ENCODE measurements around the gene ARSI.

Gene ARSI

DNA sequence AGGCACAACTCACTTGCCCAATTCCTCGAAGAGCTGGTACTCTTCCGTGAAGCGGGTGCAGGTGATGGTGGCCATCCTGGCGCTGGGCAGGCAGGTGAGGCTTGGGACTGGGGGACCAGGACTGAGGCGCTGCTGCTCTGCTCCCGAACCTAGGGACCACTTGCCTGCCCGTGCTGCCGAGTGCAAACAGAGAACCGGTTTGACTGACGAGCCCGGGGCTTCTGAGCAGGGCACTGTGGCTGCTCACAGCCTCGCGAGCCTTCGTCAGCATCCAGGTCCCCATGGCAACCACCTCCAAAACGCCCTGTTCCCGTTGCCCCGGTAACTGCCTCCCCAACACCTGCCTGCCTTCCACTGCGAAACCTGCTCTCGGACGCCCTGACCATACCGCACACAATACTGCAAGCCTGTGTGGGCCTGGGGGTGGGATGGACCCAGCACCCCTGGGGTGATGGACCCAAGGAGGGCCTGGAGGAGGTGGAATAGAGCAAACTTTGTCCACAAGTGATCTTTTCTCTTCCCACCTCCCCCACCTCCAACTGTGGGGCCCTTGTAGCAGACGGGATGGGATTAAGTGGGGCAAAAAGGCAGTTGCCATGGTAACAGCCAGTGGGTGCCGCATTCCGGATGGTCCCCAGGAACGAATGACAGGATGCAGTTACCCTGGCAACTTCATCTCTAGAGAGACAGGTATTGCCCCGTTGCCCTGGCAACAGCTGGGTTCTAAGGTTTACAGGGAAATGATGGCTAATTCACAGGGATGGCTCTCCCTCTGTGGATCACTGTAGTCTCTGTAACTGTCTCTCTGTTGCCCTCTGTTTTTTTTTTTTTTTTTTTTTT, 12.9 kb downstream of the ARSI start, which contains the start of gene CAMK2A:
Gene CAMK2A, minus strand, starts transcription at position 223 of the 840 bp plus-strand sequence. Its CDS starts 148 bp downstream, at position 75.
- DNase-seq = no peak

GRCh38 chr5:150288791-150289190, 13.9 kb downstream of the ARSI start:
- DNase-seq = no peak

DNA sequence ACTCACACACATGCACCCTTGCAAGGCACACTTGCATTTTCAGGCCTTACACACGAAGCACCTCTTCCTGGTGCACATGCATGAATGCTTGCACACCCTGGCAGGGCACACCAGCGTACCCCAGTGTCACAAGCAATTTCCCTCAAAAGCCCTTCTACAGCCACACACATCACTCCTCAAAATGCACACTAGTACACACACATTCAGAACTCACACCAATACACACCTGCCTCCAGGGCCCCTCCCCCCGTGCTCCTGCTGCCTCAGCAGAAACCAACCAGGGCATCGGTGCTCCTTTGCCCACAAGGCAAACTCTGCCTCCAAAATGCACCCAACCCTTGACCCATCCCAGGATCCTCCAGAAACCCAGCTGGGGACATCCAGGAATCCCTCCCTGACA, 14.3 kb downstream of the ARSI start:
- no peak for DNase-seq

GRCh38 chr5:150286820-150287219, 15.9 kb downstream of the ARSI start:
- DNase-seq = peak; percentile 32

DNA sequence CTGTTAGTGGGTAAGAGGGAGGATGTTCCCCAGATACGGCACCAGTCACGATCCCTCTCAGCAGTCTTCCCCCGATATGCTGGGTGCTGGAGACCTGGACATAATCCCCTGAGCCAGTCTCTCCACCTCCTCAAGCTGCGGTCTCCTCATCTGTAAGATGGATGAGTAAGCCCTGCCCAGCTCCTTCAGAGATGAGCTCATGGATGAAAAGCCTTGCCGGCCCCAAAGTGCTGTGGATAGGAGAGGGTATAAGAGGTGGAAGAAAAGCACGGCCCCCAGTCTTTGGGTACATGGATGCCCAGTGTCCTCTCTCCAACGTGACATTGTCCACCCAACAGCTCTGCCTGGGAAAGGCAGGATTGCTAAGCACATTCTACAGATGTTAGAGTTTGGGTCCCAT, 17.6 kb downstream of the ARSI start:
- no peak for DNase-seq

GRCh38 chr5:150284311-150284710, 18.4 kb downstream of the ARSI start:
- DNase-seq = no peak

GRCh38 chr5:150283904-150284303, 18.8 kb downstream of the ARSI start:
- no peak for DNase-seq

DNA sequence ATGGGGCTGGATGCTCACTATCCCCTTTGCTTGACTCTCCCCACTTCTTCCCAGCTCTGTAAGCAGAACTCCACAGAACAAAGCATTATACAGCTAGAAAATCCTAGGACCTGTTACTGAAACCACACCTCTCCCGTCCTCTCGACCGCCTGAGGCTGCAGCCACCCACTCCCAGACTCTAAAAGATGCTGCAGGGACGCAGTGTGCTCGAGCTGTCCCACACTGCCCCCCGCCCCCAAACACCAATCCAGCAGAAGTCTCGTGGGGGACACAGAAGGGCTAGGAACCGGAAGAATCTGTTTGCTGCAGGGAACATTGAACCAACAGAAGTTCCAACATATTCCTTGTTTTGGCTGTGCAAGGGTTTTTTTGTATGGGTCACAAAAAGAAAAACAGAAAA, 20.7 kb downstream of the ARSI start:
- DNase-seq = no peak

DNA sequence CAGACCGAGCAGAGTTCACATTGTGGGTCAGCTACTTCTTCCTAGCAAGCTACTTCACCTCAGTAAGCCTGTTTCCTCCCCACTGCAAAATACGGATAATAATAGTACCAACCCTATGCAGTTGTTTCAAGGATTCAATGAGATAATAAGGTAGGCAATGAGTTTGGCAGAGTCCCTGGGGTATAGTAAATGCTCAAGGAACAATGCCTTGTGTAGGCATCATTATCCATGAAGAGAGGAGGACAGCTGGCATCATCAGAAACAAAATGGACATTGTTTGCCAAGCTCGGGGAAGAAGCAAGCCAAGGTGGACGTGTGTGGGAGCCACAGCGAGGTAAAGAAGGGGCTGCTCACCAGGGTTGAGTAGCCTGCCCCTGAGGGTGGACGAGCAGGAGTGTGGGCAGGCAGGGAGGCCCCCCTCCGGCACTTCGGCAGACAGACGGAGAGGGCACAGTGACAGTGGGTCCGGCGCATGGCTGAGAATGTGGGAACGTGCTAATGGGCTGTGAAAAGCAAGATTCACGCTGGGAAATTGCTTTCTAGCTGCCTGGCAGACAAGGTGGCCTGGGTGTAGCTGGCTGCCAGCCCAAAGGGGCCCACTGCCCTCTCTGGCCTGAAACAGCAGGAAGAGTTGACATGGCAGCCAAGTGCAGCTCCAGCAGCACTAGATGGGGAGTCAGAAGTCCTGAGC, 23.2 kb downstream of the ARSI start:
- no peak for DNase-seq

DNA sequence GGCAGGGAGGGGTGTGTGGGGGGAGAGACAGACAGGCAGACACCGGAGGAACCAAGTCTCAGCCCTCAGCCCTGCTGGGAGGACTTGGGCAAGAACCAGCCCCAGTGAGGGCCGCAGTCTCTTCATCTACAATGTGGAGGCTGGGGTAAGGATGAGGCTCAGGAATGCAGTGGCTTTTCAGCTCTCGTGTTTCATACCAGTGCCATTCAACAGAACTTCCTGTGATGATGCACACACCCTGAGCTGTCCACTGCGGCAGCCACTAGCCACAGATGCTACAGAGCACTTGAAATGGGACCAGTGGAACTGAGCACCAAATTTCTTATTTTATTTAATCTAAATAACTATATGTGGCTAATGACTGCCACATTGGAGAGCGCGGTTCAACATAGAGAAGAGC, 23.8 kb downstream of the ARSI start:
- DNase-seq = no peak

DNA sequence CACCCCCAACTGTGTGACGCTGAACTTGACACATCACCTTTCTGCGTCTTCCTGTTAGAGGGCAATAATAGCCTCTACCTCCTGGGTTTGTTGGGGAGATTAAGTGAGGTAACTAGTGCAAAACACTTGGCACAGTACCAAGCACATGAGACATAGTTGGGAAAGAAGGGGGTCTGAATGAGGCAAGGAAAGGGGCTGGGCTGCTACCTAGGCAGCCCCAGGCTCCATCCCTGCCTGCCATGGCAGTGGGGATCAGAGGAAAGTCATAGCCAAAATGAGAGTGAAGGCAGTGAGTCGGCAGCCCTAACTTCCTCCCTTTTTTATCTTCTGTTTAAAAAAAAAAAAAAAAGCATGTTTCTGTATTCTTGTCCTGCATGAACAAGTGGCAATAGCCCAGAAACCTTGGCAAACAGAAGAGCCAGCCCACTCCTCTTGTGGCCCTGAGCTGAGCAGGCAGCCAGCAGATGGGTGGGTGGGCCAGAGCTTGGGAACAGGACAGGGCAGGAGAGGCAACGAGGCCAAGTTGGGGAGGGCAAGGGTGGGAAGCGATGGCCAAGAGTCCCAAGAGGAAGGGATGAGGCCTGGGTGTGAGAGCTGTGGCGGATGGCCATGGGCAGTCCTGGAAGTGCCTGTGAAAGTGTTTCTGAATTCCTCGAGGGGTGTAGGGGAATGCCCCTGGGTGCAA, 24.5 kb downstream of the ARSI start:
- DNase-seq = peak; percentile 13

GRCh38 chr5:150277043-150277442, 25.7 kb downstream of the ARSI start:
- no peak for DNase-seq

DNA sequence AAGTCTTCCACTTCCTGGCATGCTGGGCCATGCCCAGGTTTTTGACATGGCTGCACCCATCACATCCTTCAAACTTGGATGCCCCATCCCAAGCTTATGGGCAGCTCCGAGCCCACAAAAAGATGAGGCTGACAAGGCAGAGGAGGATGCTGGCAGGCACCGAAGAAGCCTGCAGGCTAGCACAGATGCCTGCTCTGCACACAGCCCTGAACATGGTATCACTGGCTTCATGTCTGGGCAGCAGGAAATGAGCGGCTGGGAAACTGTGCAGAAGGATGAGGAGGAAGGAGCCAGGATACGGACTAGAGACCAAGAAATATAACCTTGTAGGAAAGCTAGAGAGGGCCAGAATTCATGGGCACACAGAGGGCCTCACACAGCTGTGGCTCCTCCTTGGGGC, 27.9 kb downstream of the ARSI start:
- DNase-seq = no peak

- DNase-seq = peak; percentile 62
Observed at GRCh38 chr5:150272531-150272930, 30.2 kb downstream of the ARSI start.

DNA sequence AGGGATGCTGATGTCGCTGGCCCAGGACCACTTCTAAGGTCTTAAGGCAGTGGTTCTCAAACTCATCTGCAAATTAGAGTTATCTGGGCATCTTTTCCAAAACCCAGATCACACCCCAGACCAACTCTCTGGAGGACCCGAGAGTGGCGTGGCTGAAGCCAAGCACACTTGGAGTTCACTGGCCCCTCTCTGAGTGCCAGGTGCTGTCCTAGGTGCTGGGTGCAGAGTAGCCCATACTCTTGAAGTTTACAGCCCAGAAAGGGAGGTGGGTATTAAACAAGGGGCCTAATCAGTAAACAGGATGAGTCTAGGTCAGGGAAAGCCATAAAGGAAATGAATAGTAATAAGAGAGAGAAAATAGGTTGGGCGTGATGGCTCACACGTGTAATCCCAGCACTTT, 30.8 kb downstream of the ARSI start:
- no peak for DNase-seq

DNA sequence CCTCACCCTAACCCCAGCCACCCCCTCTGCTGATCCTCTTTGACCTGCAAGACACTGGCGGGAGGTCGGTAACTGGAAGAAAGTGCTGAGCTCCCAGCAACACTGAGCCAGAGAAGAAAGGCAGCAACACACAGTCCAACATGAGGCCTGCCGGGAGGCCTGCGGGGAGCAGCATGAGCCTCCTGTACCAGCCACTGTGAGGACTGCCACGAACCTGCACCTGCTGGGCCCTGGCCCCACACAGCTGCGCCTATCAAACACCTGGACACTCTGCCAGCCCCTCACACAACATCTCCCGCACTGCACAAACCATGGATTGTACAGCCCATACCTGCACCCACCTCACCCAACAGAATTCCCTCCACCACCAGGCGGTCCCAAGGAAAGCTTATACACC, 31.4 kb downstream of the ARSI start:
- DNase-seq = no peak

DNA sequence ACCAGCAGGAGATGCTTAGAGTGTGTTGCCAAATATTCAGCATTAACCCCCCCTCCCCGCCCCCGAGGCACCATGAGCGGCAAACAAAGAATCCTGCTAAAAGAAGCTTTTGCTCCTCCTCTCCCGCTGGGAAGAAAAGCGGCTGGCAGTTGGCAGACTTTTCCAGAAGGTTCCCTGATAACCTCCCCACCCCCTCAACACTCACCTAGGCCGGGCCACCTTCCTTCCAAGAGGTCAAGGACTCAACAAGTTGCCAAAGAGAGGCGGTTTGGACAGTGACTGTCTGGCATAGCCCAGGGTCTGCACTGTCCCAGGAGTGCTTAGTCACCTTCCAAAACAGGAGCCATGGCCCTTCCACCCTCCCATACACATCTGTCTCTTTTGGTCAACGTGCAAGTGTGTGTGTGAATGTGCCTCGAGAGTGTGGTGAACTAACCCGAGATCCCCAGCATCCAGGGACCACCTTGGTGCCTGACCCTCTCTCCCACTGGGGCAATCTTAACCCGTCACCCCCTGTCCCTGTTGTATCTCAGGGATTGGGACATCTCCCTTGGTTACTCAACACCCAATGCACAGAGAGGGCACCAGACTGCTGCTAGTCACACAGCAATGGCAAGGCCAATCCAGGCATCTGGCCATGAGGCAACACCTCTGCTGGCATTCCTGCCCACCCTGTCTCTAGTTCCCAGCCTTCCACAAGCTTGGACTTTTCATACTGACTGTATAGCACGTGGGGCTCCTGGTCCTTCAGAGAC, 32.0 kb downstream of the ARSI start:
- no peak for DNase-seq

DNA sequence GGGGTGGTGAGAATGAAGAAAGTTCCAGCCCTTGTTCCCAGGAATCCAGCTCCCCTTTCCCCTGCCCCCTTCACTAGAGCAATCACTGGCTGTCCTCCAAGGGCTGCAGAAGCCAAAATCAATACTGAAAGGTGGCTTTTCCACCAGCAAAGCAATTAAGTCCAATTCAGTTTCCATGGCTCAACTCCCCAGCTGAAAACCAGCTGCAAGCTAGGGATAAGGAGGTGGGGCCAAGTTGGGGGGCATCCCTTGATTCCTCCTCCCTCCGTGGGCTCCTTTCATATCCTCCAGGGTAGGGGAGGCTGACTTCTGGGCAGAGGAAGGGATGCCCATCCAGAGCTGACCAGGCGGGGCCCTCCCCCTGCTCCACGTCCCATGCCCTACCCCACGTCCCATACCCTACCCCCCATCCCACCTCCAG, 35.8 kb downstream of the ARSI start:
- no peak for DNase-seq

DNA sequence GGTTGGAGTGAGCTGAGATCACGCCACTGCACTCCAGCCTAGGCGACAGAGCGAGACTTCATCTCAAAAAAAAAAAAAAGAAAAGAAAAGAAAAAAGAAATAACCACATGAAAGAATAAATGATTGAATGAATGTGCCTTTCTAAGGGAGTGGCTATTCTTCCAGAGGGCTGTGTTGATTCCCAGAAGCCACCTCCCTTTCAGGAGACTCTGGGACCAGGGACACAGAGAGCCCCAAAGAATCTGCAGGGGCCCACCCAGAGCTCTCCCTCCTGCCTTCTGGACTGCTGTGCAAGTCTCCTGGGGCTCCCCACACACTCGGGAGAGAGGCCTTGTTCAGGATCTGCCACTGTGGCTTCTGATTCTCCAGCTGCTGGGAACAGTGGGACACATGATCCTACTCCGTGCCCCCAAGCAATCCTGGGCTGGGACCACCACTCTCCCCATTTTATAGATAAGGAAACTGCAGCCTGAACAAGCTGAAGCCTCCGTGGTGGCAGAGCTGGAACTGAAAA, 36.8 kb downstream of the ARSI start:
- DNase-seq = no peak

DNA sequence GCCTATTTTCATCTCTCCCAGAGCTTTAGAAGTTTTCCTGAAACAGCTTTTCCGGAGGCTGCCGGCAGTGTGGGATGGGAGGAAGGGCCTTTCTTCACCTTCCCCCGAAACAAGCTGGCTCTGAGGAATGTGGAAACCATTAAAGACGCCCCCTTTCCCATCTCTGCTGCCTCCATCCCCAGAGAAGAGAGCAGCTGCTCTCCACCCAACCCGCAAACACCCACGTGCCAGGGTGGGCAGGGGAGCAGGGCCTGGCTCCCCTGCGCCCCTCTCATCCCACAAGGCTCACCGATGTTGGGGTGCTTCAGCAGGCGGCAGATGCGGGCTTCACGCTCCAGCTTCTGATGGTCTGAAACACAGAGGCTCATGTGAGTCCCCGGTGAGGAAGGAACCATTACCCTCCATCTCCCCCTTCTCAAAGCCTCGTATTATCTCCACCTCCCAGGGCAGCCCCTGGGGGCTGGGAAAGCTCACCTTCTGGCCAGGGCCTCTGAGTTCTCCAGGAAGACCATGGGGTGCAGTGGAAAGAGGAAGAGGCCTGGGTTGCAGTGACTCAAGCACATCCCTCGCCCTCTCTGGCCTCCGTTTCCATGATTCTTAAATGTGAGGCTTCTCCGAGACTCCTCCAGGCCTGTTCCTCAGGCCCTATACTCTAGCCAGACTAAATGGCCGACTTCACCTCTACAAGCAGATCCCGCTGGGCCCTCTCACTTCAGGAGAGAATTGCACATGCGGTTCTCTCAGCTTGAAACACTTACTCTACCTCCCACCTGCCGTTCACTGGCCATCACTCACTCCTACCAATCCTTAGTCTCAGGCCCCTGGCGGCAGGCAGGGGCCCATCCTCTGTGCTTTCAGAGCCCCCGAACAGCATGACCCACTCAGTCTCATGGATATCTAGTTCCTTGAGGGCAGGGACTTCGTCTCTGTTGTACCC, 37.8 kb downstream of the ARSI start:
- DNase-seq = no peak

DNA sequence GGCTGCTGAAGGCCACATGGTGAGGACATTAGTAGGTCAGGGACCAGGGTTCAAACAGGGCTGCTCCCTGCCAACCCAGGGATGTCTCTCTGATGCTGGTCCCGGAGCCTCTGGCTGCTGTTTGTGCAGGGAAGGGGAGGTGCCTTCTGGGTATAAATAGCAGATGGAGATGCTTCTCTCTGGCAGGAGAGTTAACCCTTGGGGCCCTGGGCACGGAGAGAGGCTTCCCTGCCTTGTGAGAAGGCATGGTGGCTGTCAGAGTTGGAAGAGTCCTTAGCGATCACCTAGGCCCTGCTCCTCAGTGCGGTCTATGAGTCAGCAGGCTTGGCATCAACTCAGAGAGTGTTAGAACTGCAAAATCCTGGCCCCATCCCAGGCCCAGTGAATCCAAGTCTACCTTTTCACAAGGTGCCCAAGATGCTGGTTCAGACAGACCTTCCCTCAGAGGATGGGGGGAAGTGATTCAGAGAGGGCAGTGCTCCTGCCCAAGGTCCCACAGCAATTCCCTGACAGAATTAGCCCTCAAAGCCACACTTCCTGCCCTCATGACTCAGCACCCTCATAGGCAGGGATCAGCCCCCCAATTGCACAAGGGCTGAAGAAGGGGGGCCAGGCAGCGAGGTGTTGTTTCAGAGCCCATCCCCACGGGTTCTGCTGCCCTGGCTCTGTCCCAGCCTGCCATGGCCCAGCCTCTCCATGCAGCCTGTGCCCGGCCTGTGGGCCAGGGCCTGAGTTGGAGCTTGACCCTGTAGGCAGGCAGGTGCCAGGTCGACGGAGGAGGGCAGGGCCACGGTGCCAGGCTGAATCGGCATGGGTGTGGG, 38.7 kb downstream of the ARSI start:
- no peak for DNase-seq
